Thyroid gland (tissue), 4 donors: ENCODE results near the gene SH2D3C. TPM values are rescaled to one million over a fixed set of nuclear protein-coding genes. Genes with fewer than 3 reads are reported as not detected.
A peak's percentile ranks its signal among the peaks of the same experiment; 100 is the strongest.

ENCODE experiments used
- DNase-seq, 2 donors: peaks; one replicate each; pipeline ENCODE4 v3.0.0-alpha.2; 2019
- H3K27ac ChIP-seq, 3 donors: fragments of 200-600 bp; sonication (generic); 1 replicate in 2 of 3; 2 replicates in 1 of 3; pipeline ENCODE4 v1.5.1; 2016 to 2019; ENCODE audit warnings: mild to moderate bottlenecking in 1 of 3, moderate library complexity in 1 of 3
- H3K27me3 ChIP-seq: fragments of 200-600 bp; sonication (generic); one replicate; pipeline ENCODE4 v1.5.1; 2019
- H3K36me3 ChIP-seq, 2 donors: fragments of 200-600 bp; sonication (generic); one replicate each; pipeline ENCODE4 v1.5.1; 2016 to 2019
- H3K4me1 ChIP-seq, 2 donors: fragments of 200-600 bp; sonication (generic); one replicate each; pipeline ENCODE4 v1.5.1; 2017 to 2019
- H3K4me3 ChIP-seq, 3 donors: fragments of 200-600 bp; sonication (generic); replicated peaks in 1 of 3; 1 replicate in 2 of 3; 2 replicates in 1 of 3; pipeline ENCODE4 v1.5.1; 2016; ENCODE audit warnings: mild to moderate bottlenecking in 1 of 3
- H3K9me3 ChIP-seq: fragments of 200-600 bp; sonication (generic); one replicate; pipeline ENCODE4 v1.5.1; 2017
- CTCF ChIP-seq, 6 experiments: fragments of 200-600 bp in 3 of 6; fragments of 450-650 bp in 3 of 6; sonication (generic) in 3 of 6; IDR thresholded peaks; one replicate each; pipeline ENCODE4 v1.5.1; 2016 to 2019; ENCODE audit warnings: antibody characterized with exemption in 6 of 6, mild to moderate bottlenecking in 2 of 6, inconsistent platforms in 1 of 6, moderate library complexity in 1 of 6
- POLR2A ChIP-seq, 2 donors: fragments of 450-650 bp; IDR thresholded peaks; one replicate each; pipeline ENCODE4 v1.6.1; 2017; ENCODE audit warnings: antibody characterized with exemption in 2 of 2, mild to moderate bottlenecking in 2 of 2, moderate library complexity in 1 of 2
- WGBS, 2 donors: methylation state at CpG; one replicate each; pipeline ENCODE4 v1.1.5; 2017; 5-methylcytosine and 5-hydroxymethylcytosine counted together
- intact Hi-C: fragments of 100-400 bp; cut with DNase I; formaldehyde crosslinking; loops from one replicate; pipeline ENCODE4 v1.15.1; 2023
- total RNA-seq, 4 donors: library from RNA; depleted of rRNA; stranded (reverse); fragments of >200 nt; gene quantifications; one replicate each; pipeline ENCODE4 v1.2.3, GENCODE V29; 2016

The SH2D3C gene
- total RNA-seq, 4 donors from 2014 or later: 10.0 to 24.9 (median 18.2) TPM

DNA sequence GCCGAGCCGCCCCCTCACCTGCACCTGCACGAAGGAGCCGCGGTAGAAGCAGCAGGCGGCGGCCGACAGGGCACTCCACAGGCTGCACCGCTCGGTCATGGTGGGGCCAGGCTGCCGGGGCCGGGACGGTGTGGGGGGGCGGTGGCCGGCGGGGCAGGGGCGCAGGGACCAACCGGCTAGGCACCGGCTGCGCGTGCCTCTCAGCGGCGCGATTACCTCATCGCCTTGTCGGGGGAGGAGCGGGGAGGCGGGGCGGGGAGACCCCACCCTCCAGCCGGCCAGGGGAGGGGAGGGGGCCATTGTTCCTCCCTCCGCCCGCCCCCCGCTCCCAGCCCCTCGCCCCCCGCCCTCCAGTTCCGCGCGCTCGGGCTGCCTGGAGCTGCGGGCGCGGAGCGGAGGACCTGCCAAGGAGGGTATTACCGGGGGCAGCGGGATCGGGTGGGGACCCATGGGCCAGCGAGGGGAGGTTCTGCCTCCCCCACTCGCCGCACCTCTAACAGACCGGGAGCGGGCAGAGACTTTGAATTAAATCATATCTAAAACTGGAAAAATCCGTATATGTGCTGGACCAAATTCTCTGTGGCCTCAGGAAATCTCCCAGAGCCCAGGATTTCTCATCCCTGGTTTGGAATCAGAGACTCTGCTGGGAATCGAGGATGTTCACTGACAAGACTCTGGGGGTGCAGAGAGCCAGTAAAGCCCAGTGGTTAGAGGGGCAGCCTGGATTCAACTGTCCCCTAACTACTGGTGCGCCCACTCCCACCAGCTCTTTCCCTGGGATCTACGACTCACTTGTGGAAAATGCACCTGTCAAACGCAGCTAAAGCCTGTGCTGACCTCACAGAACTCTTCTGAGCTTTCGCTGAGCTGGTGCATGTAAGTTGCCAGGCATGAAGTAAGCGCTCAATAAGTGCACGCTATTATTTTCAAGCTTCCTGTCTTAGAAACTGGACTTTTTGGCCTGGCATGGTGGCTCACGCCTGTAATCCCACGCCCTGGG is 23.1 kb downstream of the SH2D3C start:
- Histone ChIP-seq H3K4me3 (peak overlapping the region in 1 of 3 donors; percentile 12), H3K36me3 (no peaks in the 10 kb centered on the region), H3K4me1 (peaks cover 10 to 30% of the 10 kb centered on the region in 2 donors), H3K9me3 (no peaks in the 10 kb centered on the region), H3K27me3 (peaks cover 5% of the 10 kb centered on the region), H3K27ac (peak overlapping the region in 1 of 3 donors; percentile 1)
- WGBS, 2 donors: 43 to 54% methylated on average over 12 to 22 of the region's 61 CpGs
- no peak for DNase-seq
- TF ChIP-seq POLR2A (IDR thresholded peaks at IDR 0.05): no peak
- intact Hi-C loops: no loop called here

DNA sequence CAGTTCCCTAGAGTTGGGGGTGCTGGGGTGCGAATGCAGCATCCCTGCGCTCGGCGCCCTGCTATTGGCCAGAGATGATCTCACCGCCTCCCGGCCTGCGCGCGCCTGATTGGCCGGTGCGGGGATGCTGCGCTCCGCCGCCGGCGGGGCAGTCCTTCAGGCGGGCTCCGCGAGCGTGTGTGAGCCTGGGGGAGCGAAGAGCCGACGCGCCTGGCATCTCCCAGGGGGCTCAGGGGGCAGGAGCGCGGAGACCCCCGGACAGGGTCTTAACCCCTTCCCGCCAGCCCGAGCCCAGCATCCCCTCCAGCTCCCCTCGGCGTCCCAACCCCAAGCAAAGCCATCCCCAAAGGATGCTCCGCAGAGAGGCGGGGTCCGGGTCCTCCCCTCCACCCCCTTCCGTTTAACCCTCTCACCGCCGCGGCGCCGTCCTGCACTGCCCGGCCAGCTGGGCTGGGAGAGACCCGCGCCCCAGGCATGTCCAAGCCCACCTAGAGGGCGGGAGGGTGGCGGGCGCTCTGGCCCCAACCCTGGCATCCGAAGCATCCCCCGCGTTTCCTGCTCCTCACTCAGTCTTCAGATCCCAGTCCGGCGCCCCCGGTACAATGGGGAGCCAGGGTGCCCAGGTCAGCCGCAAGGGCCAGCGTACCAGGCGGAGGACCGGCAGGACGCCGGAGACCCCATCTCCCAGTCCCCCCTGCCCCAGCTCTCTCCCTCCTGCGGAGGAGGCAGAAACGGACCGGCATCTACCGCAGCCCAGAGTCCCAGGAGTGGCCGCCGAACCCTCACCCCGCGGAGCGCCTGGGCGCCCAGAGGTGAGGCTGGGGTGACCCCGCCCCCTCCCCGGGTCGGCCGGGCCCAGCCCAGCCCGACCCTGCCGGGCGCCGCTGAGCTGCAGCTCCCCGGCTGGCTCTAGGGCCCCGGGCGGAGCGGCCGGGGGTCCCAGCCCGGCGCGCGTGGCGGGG is 24.1 kb downstream of the SH2D3C start:
- Histone ChIP-seq H3K4me1 (peaks cover 10 to 30% of the 10 kb centered on the region in 2 donors), H3K36me3 (no peaks in the 10 kb centered on the region), H3K27me3 (peaks cover 5% of the 10 kb centered on the region), H3K4me3 (peak overlapping the region in 1 of 3 donors; percentile 12), H3K27ac (no peak overlapping the region), H3K9me3 (no peaks in the 10 kb centered on the region)
- intact Hi-C loops: no loop called here
- DNase-seq: no peak
- WGBS, 2 donors: 11 to 20% methylated on average over 3 to 5 of the region's 86 CpGs
- TF ChIP-seq POLR2A (IDR thresholded peaks at IDR 0.05) (no peak), CTCF (IDR thresholded peaks at IDR 0.05) (no peak)

DNA sequence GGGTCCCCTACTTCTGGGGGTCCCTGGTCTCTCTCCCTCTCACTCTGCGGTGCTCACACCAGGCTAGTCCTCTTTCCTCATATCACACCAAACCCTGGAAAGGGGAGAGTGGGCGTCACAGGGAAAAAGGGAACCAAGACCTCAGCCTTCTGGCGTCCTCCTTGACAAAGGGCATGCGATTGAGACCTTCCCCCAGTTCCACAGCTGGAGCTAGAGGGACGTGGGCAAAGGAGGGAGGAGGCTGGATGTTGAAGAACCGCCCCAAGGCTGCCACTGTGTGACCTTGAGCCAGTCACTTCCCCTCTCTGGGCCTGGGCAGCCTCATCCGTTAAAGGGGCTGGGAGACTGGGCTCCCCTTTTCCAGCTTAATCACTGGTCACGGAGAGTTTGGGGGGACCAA is 24.8 kb downstream of the SH2D3C start:
- intact Hi-C loops: no loop called here
- H3K4me3 ChIP-seq: no peak overlapping the region
- no peak for DNase-seq
- H3K9me3 ChIP-seq: no peaks in the 10 kb centered on the region
- H3K36me3 ChIP-seq: peaks cover 0 to 3% of the 10 kb centered on the region in 2 donors
- TF ChIP-seq POLR2A (IDR thresholded peaks at IDR 0.05): no peak
- no peak for TF ChIP-seq CTCF (IDR thresholded peaks at IDR 0.05)
- peaks cover 10 to 30% of the 10 kb centered on the region in 2 donors for H3K4me1 ChIP-seq
- 67 to 68% methylated on average over 7 to 8 of the region's 8 CpGs for WGBS, 2 donors
- H3K27ac ChIP-seq: no peak overlapping the region
- H3K27me3 ChIP-seq: peaks cover 5% of the 10 kb centered on the region

DNA sequence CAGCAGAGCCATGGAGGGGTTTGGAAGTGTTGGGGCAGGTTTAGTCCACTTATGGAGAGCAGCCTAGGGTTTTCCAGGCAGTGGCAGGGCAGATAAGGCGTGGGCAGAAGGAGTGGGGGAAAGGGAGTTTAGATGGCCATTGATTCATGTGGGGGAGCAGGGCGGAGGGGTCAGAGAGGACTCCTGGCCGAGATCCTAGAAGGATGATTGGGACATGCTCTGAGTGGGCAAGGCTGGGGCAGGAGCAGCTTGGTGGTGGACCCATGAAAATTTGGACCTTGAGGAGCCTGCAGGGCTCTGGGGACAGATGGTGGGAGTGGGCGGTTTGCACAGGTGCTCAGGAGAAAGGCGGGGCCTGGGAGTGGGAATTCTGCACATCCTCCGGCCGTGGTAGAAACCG is 25.3 kb downstream of the SH2D3C start:
- intact Hi-C loops: no loop called here
- WGBS, 2 donors: 70 to 74% methylated on average over 8 of the region's 8 CpGs
- Histone ChIP-seq H3K27me3 (peaks cover 5% of the 10 kb centered on the region), H3K4me1 (peaks cover 10 to 26% of the 10 kb centered on the region in 2 donors), H3K27ac (no peak overlapping the region), H3K36me3 (peaks cover 0 to 3% of the 10 kb centered on the region in 2 donors), H3K4me3 (no peak overlapping the region), H3K9me3 (no peaks in the 10 kb centered on the region)
- DNase-seq: no peak
- TF ChIP-seq CTCF (IDR thresholded peaks at IDR 0.05) (no peak), POLR2A (IDR thresholded peaks at IDR 0.05) (no peak)
